Brain microvascular endothelial cell (primary cell): ENCODE measurements around the gene RSPH9.

Experiments
- DNase-seq: peaks from one replicate; pipeline ENCODE4 v3.0.0-alpha.2; 2020
- H3K27ac ChIP-seq: fragments of 250-450 bp; sonication (Bioruptor Pico); 2 replicates; pipeline ENCODE4 v1.5.1; 2020; ENCODE audit warnings: mild to moderate bottlenecking, moderate library complexity
- H3K27me3 ChIP-seq: fragments of 250-450 bp; sonication (Bioruptor Pico); replicated peaks from 2 replicates; pipeline ENCODE4 v1.5.1; 2020; ENCODE audit warnings: mild to moderate bottlenecking
- H3K36me3 ChIP-seq: fragments of 250-450 bp; sonication (Bioruptor Pico); replicated peaks from 2 replicates; pipeline ENCODE4 v1.5.1; 2020; ENCODE audit warnings: mild to moderate bottlenecking
- H3K4me3 ChIP-seq: 2 replicates; pipeline ENCODE4 v1.5.1; 2011; ENCODE audit warnings: low read depth, mild to moderate bottlenecking, control low read depth, low read length, moderate library complexity
- CTCF ChIP-seq: IDR thresholded peaks from 2 replicates; pipeline ENCODE4 v1.5.1; 2011; ENCODE audit warnings: low read depth, mild to moderate bottlenecking, moderate library complexity, low read length, control low read depth, inconsistent platforms; ENCODE audit errors: missing control alignments
- in situ Hi-C: cut with HindIII; loops from 2 replicates; pipeline ENCODE4 v1.10.0; 2017; ENCODE audit warnings: low sequenced_read_pairs, low pct_ligation_motif_present

The RSPH9 gene

GRCh38 chr6:43624786-43625288, 20.0 kb upstream of the RSPH9 start:
- no peak overlapping the region for H3K4me3 ChIP-seq
- no peaks in the 10 kb centered on the region for H3K27me3 ChIP-seq
- DNase-seq = no peak
- TF ChIP-seq CTCF = no peak
- no peak overlapping the region for H3K27ac ChIP-seq
- H3K36me3 ChIP-seq = peaks cover 68% of the 10 kb centered on the region
- in situ Hi-C loops = no loop called here

DNA sequence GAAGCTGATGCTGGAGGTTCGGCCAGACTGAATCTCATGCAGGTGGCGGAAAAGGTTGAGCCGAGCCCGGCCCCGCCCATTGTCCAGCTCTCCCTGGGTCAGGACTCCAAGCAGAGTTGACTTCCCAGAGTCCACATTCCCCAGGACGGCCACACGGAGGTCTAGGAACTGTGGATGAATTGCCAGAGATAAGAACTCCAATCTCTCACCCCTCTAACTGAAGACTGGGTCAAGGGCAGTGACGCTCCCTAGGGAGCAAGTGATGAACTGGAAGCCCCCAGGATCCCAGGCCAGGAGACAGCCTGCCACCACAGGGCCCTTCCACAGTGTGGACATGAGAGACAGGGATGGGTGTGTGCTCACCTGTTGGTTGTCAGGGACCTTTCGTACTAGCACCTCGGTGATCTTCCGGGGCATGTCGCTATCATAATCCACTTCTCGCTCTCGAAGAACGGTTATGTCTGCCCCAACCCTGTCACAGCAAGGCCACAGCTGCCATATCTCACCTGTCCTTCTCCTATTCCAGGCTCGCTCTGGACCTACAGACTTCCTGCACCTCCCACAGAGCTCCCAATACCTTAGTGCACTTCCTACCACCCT, 19.3 kb upstream of the RSPH9 start:
- no peak for DNase-seq
- in situ Hi-C loops = no loop called here
- H3K27me3 ChIP-seq = no peaks in the 10 kb centered on the region
- peaks cover 63% of the 10 kb centered on the region for H3K36me3 ChIP-seq
- H3K4me3 ChIP-seq = no peak overlapping the region
- no peak for TF ChIP-seq CTCF
- H3K27ac ChIP-seq = no peak overlapping the region

DNA sequence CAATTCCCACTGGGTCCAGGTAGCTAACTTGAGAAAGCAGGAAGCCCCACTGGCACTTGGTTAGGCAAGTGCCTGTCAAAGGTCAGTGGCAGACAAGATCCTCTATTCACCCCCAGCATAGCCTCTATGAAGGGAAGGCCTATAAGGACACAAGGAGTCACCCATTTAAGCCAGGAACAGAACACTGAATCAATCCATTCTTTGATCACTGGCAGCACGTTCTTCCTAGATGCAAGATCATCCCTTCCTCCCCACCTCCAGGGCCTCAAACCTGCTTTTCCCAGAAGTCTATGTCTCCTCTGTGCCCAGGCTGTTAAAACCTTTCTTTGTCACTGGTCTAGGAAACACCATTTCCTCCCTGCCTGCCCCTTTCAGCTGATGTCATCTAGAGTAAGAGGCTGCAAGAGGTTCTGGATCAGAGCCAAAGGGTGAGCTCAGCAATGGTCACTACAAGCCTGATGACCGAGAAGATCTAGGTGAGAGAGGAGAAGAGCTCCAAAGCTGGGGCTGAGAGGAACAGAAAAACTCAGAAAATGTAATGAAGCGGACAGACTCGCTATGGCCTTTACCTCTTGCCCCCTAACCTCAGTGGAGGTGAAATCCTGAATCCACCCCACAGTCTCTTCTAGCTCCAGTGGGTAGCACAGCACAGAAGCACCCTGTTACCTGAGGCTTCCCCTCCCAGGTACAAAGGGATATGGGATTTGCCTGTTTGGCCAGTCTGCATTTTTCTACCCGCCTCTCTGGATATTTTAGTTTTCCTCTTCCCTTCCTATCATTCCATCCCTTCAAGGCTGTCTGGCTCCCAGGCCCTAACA, 17.6 kb upstream of the RSPH9 start:
- peak; percentile 97 for DNase-seq
- peak overlapping the region; percentile 29 for H3K4me3 ChIP-seq
- H3K36me3 ChIP-seq = peaks cover 46% of the 10 kb centered on the region
- H3K27ac ChIP-seq = peak overlapping the region; percentile 86
- in situ Hi-C loops = no loop called here
- TF ChIP-seq CTCF = no peak
- H3K27me3 ChIP-seq = no peaks in the 10 kb centered on the region

DNA sequence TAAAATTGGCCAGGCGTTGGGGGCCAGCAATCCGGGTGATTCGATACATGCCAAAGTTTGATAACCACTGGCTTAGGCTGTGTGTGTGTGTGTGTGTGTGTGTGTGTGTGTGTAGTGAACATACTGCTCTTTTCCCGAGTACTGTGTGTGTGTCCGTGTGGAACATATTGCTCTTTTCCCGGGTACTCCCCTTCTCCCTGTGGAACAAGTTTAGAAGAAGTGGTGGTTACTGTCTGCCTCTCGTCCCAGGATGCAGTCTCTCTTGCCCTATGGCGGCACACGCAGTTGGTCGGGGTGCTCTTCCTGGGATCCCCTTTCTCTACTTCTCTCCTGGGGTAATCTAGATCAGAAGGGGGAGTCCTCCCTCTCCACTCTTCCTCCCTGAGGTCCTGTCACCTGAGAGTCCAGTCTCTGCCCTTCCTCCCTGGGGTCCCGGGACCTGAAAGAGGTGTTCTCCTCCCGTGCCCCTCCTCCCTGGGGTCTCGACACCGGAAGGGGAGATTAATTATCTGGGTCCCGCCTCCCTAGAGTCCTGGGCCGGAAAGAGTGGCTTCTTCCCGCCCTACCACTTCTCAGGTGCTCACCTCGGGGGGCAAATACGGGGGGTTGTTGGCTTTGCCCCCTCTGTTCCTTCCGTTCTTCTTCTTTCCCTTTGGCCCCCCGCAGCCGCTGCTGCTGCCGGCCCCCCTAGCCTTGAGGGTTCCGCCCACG, 16.3 kb upstream of the RSPH9 start:
- in situ Hi-C loops = no loop called here
- no peak for TF ChIP-seq CTCF
- H3K36me3 ChIP-seq = peaks cover 32% of the 10 kb centered on the region
- no peaks in the 10 kb centered on the region for H3K27me3 ChIP-seq
- peak; percentile 42 for DNase-seq
- peak overlapping the region; percentile 89 for H3K27ac ChIP-seq
- H3K4me3 ChIP-seq = peak overlapping the region; percentile 91

DNA sequence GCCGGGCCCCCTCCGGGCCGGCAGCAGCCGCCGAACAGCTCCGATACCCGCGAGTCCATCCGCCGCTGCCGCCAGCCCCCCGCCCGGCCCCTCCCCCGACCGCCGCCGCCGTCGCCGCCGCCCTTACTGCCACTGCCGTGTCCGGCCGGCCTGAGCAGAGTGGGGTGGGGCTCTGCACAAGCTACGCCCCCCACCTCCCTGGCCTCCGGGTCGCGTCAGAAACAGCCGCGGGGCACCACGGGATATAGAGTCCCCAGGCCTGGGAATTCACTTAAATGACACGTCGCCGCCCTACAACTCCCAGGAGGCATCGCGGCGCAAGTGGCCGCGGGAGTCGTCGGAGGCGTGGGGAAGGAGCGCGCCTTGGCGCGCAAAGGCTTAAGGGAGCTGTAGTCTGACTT, 15.7 kb upstream of the RSPH9 start, which contains the start of gene GTPBP2:
Gene GTPBP2 (minus strand): TSS at position 161 of the 401 bp plus-strand sequence. CDS start 102 bp downstream, at position 59.
- Histone ChIP-seq H3K27ac (peak within 1 kb of the TSS; percentile 90), H3K27me3 (no peaks in the 10 kb centered on the region), H3K4me3 (peak within 1 kb of the TSS; percentile 91), H3K36me3 (peaks cover 27% of the 10 kb centered on the region)
- no peak for TF ChIP-seq CTCF
- in situ Hi-C loops = no loop called here
- peak; percentile 99 for DNase-seq
